HG03432 (cell line): ENCODE data around the gene TJP2.

Source experiments
- ATAC-seq: cut with Tn5 transposase; IDR thresholded peaks from one replicate; pipeline ENCODE4 v1.9.1; 2021; ENCODE audit warnings: mild to moderate bottlenecking, moderate library complexity; ENCODE audit not compliant: unreplicated experiment

Gene TJP2

DNA sequence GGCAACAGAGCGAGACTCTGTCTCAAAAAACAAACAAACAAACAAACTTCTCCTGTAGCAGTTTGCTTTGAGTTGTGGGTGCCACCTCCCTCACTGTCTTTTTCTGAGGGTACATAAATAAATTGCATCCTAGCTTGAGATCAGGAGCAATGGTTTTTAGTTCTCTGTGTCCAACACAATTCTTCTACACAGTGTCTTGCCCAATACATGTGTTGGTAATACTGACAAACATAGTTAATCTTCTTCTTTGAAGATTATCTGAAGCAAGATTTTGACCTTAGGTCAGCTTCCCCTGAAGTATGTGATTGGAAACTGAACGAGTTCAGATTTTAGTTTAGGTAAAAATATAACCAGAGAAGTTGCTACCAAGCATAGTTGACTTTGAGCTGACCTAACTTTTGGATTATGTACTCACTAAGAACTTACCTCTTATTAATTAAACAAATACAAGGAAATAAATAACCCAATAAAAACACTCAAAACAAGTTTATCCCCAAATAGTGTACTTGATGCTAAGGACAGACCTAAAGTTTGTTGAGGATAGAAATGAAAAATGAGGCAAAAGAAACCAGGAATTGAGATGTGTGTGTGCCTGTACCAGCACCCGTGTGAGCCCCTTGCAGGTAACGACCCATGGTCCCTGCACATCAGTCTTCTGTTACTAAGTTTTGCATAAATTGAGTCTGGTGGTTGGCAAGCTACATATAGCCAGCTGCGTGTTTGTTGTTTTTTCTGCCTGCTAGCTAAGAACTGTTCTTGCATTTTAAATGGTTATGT, 16.2 kb downstream of the TJP2 start:
- peak; percentile 84 for ATAC-seq

- ATAC-seq: no peak
These were observed 16.7 kb downstream of the TJP2 start for GRCh38 chr9:69190863-69191181.

DNA sequence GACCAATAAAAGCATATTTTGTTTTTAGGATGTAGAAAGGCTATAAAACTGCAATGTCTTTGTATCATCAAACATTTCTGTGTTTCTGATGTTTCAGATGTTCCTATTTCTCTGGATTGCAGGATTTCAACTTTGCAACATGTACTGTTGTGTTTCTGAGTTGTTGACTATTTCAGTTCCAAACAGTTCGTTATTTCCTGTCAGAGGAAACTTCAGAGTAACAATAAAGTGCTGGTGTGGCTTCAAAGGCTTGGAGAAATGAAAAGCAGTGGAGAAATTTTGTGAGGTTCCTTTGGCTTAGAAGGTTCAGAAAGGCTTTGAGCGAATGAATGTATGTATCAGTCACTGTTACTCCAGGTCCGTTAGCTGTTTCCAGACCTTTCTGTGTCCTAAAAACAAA, 17.2 kb downstream of the TJP2 start:
- ATAC-seq: no peak

DNA sequence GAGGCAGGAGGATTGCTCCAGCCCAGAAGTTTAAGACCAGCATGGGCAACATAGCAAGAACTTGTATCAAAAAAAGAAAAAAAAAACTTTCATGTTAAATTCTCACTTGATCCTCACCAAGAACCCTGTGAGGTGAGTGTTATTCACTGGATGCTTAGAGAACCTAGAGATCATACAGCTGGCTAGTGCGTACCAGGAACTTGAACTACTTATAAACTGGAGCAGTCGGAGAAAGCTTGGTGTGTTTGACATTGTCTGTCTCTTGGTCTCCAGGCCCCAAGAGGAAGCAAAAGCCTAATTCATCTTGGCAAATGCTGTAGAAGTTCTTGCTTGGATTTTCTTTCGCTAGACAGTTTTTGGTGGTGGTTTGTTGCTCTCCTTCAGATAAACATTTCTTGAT, 18.1 kb downstream of the TJP2 start:
- ATAC-seq: no peak

DNA sequence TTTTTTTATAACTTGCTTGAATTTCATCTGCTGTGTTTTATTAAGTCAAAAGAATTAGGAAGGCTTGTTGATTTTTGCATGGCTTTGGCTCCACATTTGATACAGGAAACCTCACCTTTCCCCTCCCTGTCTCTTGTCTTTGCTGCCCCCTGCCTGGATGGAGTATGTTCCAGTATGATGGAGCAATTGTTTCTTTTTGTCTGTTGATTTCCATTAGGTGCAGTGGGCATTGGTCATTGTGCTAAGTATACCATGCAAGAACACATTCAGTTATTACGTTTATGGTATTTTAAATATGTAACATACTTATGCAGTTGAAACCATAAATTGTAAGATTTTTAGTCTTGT, 19.6 kb downstream of the TJP2 start:
- ATAC-seq: no peak

DNA sequence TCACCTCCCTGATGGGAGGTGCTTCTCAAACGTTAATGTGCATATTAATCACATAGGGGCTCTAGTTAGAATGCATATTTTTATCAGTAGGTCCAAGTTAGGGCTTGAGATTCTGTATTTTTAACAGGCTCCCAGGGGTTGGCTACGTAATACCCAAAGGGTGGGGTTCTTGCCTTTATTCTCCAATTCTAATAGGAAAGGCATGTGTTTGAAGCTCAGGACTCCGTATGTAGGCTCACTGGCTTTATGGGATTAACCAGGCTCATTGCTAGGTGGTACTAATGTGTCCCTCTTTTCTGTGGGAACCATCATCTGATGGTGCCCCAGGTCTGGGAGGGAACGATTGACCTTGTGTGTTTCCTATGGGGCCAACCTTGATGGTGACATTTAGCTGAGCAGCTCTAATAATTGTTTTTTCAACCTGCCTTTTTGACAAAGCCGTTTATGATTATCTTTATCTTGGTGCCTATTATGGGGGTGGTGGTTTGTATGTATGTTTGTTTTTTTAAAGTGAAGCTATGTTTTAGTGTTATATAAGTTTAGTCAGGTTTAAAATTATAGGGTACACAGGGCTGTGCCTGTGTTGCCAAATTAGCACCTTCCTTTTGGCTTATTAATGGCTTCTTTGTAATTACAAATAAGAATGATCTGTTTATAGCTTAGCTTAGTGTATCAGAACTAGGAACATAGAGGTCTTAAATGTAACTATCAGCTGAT, 20.8 kb downstream of the TJP2 start:
- no peak for ATAC-seq

DNA sequence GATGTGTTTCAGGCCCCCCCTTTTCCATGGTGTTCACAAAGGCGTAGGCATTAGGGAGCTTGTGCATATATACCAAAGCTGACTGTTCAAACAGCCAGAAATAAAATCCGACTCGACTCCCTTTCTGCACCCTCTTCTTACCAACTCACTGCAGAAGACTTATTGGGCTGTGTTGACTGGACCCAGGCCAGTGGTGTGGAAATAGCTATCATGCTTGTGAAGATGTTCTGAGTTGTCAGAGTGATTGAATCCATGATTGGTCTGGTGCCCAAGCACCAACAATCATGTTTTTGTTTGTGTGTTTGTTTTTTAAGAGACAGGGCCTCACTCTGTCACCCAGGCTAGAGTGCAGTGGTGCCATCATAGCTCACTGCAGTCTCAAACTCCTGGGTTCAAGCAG, 21.6 kb downstream of the TJP2 start:
- no peak for ATAC-seq

- no peak for ATAC-seq
These were observed 23.6 kb downstream of the TJP2 start for GRCh38 chr9:69197687-69198086.

DNA sequence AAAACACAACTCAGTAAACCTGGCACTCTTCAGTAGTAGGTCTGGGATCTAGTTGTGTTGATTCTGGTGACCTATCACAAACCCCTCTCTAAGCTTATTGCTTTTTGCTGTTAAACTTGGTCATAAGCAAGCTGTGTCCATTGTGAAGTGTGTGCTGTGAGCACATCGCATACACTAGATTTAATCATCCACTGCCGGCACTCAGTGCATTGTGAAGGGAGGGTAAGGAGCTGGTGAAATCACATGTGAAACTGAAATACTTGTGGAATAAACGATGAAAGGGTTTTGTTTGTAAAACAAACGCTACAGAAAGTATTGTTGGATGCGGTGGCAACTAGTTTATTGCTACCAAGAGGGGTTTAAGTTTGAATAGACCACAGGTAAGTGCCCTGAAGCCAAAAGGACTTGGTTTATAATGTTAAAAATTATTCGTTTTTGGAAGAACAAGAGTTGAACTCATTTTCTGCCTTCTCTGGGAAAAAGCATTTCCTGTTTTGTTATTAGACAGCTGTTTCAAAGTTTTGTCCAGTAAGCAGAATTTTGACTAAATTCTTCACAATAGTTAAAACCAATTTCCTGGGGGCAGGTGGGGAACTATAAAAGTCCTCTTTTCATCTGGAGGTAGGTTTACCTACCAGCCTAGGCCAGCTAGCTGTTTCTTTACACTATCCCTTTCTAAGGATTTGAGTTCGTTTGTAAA, 24.6 kb downstream of the TJP2 start:
- ATAC-seq: no peak

DNA sequence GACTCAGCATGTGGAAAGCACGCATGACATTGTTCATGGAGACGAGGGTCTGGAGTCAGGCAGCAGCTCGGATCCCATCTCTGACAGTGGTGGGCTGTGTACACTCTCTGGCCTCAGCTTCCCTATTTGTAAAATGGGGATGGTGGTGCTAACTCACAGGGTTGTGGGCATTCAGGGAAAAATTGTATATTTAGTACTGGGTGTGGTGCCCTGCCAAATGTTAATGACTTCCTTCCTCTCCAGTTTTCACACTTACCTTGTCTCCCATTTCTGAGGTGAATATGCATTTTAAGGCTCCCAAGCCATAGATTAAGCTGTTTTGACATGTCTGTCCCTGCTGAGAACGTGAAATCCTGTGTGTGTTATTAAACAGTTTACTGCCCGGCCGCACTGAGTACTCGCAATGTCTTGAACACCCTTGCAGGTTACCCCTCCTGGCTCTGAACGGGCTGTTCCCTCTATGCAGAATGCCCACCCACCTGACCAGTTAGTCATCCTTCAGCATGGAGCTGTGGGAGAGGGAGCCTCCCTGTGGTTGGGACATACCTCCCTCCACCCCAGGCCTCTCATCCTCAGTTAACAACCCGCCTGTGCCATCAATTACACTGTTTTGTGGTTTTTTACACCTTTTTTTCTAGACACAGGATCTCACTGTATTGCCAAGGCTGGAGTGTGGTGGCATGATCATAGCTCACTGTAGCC, 25.8 kb downstream of the TJP2 start:
- no peak for ATAC-seq

- no peak for ATAC-seq
These were observed 28.5 kb downstream of the TJP2 start for GRCh38 chr9:69202556-69202955.

GRCh38 chr9:69204326-69204725, 30.2 kb downstream of the TJP2 start:
- no peak for ATAC-seq

DNA sequence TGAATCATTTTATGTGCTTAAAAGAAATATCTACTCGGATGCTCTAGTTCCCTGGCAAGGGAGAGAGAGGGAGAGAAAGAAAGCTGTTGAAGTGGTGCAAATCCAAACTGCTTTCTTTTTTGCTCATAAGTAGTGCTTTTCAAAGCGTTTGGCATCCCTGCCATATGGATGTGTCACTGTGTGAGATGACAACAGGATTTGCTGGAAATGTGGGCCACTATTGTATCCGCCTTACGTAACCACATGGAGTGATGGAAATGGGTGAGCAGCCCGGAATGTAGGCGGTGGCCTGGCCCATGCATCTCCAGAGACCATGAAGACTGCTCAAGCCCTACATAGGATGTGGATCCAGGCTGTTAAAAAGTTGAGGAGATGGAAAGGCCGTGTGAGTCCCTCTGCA, 30.8 kb downstream of the TJP2 start:
- ATAC-seq: no peak

DNA sequence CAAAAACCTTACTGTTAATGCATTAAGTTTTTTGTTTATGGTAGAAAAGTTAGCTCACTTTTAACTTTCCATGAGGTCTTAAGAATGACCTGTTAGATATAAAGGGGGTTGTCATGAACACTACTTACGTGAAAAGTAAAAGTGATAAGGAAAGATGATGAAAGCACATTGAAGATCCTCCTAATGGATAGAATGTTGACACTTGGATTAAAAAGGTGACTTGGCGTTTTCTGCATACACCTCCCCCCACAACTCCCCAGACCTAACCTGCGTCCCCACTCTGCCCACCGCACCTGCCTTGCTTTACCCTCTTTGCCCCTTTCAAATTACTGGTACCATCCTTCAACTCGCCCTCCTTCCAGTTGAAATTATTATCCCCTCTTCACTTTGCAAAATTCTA, 32.0 kb downstream of the TJP2 start:
- ATAC-seq: no peak

DNA sequence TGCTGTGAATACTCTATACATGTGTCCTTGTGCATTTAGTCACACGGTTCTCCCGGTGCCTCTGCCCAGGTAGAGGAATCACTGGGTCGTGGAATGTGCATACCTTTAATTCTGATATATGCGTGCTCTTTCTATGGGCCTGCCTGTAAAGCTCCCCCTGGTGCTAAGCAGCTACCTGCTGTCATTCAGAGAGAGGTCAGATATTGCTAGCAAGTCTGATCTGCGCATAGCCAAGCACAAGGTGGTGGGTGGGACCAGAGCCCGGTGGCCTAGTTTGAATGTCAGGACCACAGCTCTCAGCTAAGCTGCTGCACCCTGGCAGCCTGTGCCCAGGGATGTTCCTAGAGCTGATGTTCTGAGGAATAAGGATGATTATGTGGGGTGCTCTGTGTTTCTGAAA, 33.4 kb downstream of the TJP2 start:
- no peak for ATAC-seq

DNA sequence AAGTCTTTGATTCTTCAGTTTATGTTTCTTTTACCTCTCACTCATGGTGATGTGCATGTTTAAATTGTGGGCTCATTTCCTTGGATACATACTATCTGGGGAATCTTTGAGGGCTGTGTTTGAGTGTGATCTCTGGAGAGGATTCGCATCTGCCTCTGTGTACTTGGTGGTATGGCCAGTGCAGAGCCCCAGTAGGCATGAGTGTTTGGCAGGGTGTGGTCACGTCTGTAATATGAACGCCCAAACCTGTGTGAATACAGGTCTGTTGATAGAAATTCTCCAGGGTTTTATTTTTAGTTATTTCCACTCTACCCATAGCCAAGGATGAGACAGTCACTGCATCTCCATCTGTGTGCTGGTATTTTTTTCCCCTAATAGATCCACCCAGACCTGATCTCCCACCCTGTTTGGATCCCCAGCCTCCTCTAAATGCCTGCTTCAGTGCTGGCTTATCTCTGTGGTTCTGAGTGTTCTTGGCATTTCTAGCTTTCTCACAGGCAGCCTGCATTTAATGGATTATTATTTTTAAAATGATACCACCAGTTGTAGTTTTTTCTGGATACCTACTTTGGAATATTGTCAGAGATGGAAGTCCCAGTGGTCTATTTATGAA, 37.5 kb downstream of the TJP2 start:
- ATAC-seq: no peak

- no peak for ATAC-seq
These were observed 39.6 kb downstream of the TJP2 start for GRCh38 chr9:69213647-69214046.

DNA sequence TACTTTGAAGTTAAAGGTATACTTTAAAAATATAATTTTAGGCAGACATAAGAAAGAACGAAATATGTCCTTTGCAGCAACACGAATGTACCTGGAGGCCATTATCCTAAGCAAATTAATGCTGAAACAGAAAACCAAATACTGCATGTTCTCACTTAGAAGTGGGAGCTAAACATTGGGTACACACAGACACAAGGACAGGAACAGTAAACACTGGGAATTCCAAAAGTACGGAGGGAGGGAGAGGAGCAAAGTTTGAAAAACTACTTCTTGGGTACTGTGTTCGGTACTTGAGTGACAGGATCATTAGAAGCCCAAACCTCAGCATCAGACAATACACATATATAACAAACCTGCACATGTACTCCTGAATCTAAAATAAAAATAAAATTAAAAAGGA, 40.9 kb downstream of the TJP2 start:
- ATAC-seq: no peak

DNA sequence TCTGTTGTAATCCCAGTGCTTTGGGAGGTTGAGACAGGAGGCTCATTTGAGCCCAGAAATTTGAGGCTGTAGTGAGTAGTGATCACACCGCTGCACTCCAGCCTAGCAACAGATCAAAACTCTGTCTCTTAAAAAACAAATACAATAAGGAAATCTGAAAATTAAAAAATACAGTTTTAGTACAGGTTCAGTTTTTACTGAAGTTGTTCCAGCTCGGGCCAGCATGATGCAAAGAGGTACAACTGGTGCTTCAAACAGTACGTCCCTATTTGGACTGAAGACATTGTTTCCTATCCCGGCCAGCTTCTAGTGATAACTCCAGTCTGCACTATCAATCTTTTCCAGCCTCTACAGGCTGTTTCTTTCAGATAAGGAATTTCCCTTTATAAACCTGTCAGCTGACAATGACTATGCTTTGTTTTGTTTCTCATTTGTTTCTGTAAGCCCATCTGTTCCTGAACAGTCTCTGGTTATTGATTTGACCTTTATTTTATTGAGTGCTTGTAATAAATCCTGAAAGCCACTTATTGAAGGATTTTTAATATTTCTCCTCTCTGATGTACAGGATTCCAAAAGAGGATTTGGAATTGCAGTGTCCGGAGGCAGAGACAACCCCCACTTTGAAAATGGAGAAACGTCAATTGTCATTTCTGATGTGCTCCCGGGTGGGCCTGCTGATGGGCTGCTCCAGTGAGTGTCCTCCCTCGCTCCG, 41.9 kb downstream of the TJP2 start:
- no peak for ATAC-seq

DNA sequence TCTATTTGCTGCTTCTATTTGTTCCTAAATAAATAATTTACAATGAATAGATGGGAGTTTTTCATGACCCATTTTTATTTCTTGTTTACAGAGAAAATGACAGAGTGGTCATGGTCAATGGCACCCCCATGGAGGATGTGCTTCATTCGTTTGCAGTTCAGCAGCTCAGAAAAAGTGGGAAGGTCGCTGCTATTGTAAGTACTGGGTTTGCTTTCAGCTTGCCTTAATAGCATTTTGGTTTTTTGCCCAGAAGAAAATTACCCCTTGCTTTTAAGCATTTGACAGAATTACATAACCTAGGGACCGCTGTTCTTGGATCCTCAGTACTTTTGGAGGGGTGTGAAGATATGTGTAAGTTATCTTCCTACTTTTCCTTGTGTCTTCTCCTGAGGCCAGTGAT, 44.1 kb downstream of the TJP2 start:
- no peak for ATAC-seq

DNA sequence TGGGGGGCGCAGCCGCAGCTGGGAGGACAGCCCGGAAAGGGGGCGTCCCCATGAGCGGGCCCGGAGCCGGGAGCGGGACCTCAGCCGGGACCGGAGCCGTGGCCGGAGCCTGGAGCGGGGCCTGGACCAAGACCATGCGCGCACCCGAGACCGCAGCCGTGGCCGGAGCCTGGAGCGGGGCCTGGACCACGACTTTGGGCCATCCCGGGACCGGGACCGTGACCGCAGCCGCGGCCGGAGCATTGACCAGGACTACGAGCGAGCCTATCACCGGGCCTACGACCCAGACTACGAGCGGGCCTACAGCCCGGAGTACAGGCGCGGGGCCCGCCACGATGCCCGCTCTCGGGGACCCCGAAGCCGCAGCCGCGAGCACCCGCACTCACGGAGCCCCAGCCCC, 47.0 kb downstream of the TJP2 start:
- ATAC-seq: no peak
